ENCODE measurements around the gene PCP4L1.

Gene PCP4L1

GRCh38 chr1:161259765-161260164 is 1.2 kb downstream of the PCP4L1 start:
- H3K4me3 ChIP-seq (replicated peaks; ENCODE audit: low read depth, low read length), result no peak overlapping the region
- TF ChIP-seq CTCF (IDR thresholded peaks at IDR 0.05; ENCODE audit: low read depth, low read length, missing control alignments), result no peak
- no peak for DNase-seq (ENCODE audit: extremely low read depth, low read depth)

GRCh38 chr1:161260376-161261260 is 2.1 kb downstream of the PCP4L1 start:
- TF ChIP-seq CTCF (IDR thresholded peaks at IDR 0.05; ENCODE audit: low read depth, low read length, missing control alignments), result no peak
- no peak for DNase-seq (ENCODE audit: extremely low read depth, low read depth)
- no peak overlapping the region for H3K4me3 ChIP-seq (replicated peaks; ENCODE audit: low read depth, low read length)

- no peak overlapping the region for H3K4me3 ChIP-seq (replicated peaks; ENCODE audit: low read depth, low read length)
- no peak for DNase-seq (ENCODE audit: extremely low read depth, low read depth)
- no peak for TF ChIP-seq CTCF (IDR thresholded peaks at IDR 0.05; ENCODE audit: low read depth, low read length, missing control alignments)
Measured at GRCh38 chr1:161261261-161262235, 3.0 kb downstream of the PCP4L1 start.

GRCh38 chr1:161265305-161265704 is 6.8 kb downstream of the PCP4L1 start:
- no peak overlapping the region for H3K4me3 ChIP-seq (replicated peaks; ENCODE audit: low read depth, low read length)
- no peak for DNase-seq (ENCODE audit: extremely low read depth, low read depth)
- no peak for TF ChIP-seq CTCF (IDR thresholded peaks at IDR 0.05; ENCODE audit: low read depth, low read length, missing control alignments)

GRCh38 chr1:161266202-161266601 is 7.7 kb downstream of the PCP4L1 start:
- no peak for DNase-seq (ENCODE audit: extremely low read depth, low read depth)
- no peak overlapping the region for H3K4me3 ChIP-seq (replicated peaks; ENCODE audit: low read depth, low read length)
- no peak for TF ChIP-seq CTCF (IDR thresholded peaks at IDR 0.05; ENCODE audit: low read depth, low read length, missing control alignments)

- no peak overlapping the region for H3K4me3 ChIP-seq (replicated peaks; ENCODE audit: low read depth, low read length)
- no peak for DNase-seq (ENCODE audit: extremely low read depth, low read depth)
- no peak for TF ChIP-seq CTCF (IDR thresholded peaks at IDR 0.05; ENCODE audit: low read depth, low read length, missing control alignments)
Measured at GRCh38 chr1:161266836-161267235, 8.3 kb downstream of the PCP4L1 start.
